K562 (cell line): Measurements from ENCODE around the gene MAD1L1. TPM values are rescaled to one million over a fixed set of nuclear protein-coding genes. Genes with fewer than 3 reads are reported as not detected.

ENCODE experiments used
- CBX1 ChIP-seq: sonication (generic); IDR thresholded peaks from 2 replicates; pipeline ENCODE4 v1.6.1; 2016; ENCODE audit warnings: antibody characterized with exemption, low read depth, mild to moderate bottlenecking
- CHD7 ChIP-seq: fragments of 200-600 bp; sonication (generic); IDR thresholded peaks from one replicate; pipeline ENCODE4 v1.6.1; 2012; ENCODE audit warnings: mild to moderate bottlenecking, low read depth, low read length, inconsistent platforms
- GABPA ChIP-seq: fragments of 200-800 bp; sonication (Bioruptor generic); conservative IDR thresholded peaks from 2 replicates; pipeline ENCODE4 v1.6.1; 2016; ENCODE audit warnings: low read depth, missing genetic modification characterization, missing compliant biosample characterization
- GABPB1 ChIP-seq: sonication (generic); formaldehyde crosslinking; IDR thresholded peaks from 2 replicates; pipeline ENCODE4 v1.8.0; 2022; ENCODE audit warnings: mild to moderate bottlenecking, missing genetic modification reagents
- SMARCC2 ChIP-seq: fragments of 450-650 bp; IDR thresholded peaks from 2 replicates; pipeline ENCODE4 v1.6.1; 2017; ENCODE audit warnings: antibody characterized with exemption, moderate library complexity, mild to moderate bottlenecking, low read depth
- polyA plus RNA-seq, 8 experiments: library from polyadenylated mRNA; depleted of rRNA in 4 of 8; stranded (reverse) in 5 of 8; unstranded in 3 of 8; fragments of >200 nt; fragmentation: Nextera tagmentation in 2 of 8; fragmentation: Illumina TruSeq in 1 of 8; extraction: Ambion mirVana in 2 of 8; extraction: Trizol in 1 of 8; gene quantifications; 2 replicates each; pipeline versions ENCODE4 v1.2.1 to v1.2.3, GENCODE V29; 2011 to 2014; ENCODE audit warnings: inconsistent platforms in 1 of 8, missing spikeins in 1 of 8
- total RNA-seq, 7 experiments: library from RNA; depleted of rRNA in 6 of 7; stranded (reverse); fragments of >200 nt in 6 of 7; fragmentation: Illumina TruSeq in 2 of 7; extraction: Trizol in 2 of 7; gene quantifications; 2 replicates each; pipeline versions ENCODE4 v1.2.1 to v1.2.3, GENCODE V29; 2011 to 2021; ENCODE audit warnings: low replicate concordance in 1 of 7

Gene MAD1L1
- total and polyA plus RNA-seq, 9 of the 15 experiments (the other 6 are each of a cell fraction or from before 2014, with no cell fraction given): 1.7 to 89.7 (median 18.0) TPM

- TF ChIP-seq CHD7 (no peak), CBX1 (no peak), SMARCC2 (no peak), GABPB1 (CRISPR knock-in tag) (no peak), GABPA (tag) (no peak)
These were observed 242.6 kb downstream of the MAD1L1 start (continued) for GRCh38 chr7:1990001-1990670.
